Endothelial cell of umbilical vein (primary cell): ENCODE results near the gene TRPC6.

Experiments
- CTCF ChIP-seq, 2 donors: IDR thresholded peaks; 1 replicate in 1 of 2; 2 replicates in 1 of 2; pipeline ENCODE4 v1.5.1; 2011; ENCODE audit warnings: low read length in 2 of 2, mild to moderate bottlenecking in 2 of 2, moderate library complexity in 2 of 2, control low read depth in 1 of 2, inconsistent platforms in 1 of 2, low read depth in 1 of 2; ENCODE audit not compliant: insufficient read depth in 1 of 2; ENCODE audit errors: extremely low read depth in 1 of 2
- EZH2 ChIP-seq: IDR thresholded peaks from 2 replicates; pipeline ENCODE4 v1.6.1; 2012; ENCODE audit warnings: borderline replicate concordance, low read depth, mild to moderate bottlenecking, moderate library complexity, low read length, inconsistent platforms; ENCODE audit not compliant: severe bottlenecking
- GATA2 ChIP-seq: IDR thresholded peaks from 2 replicates; pipeline ENCODE4 v1.7.0; 2011; ENCODE audit warnings: low read depth, mild to moderate bottlenecking, moderate library complexity, mixed read lengths, low read length; ENCODE audit not compliant: insufficient read length, insufficient read depth
- JUN ChIP-seq: IDR thresholded peaks from 2 replicates; pipeline ENCODE4 v1.6.1; 2011; ENCODE audit warnings: borderline replicate concordance, low read depth; ENCODE audit not compliant: insufficient read length, insufficient read depth
- MYC ChIP-seq: IDR thresholded peaks from one replicate; pipeline ENCODE4 v1.6.1; 2011; ENCODE audit warnings: mild to moderate bottlenecking, low read depth, low read length
- POLR2A ChIP-seq: IDR thresholded peaks from 2 replicates; pipeline ENCODE4 v1.6.1; 2012; ENCODE audit warnings: low read depth, mild to moderate bottlenecking, control low read depth, low read length
- POLR2AphosphoS5 ChIP-seq: IDR thresholded peaks from 2 replicates; pipeline ENCODE4 v1.6.1; 2012; ENCODE audit warnings: low read depth, mild to moderate bottlenecking, control low read depth, low read length, moderate library complexity; ENCODE audit not compliant: insufficient read depth
- TF ChIP-seq, protein P1 (sequence below): IDR thresholded peaks from 2 replicates; pipeline ENCODE4 v1.6.1; 2011; ENCODE audit not compliant: insufficient read depth, insufficient read length

- TF ChIP-seq EZH2 (no peak), CTCF (IDR thresholded peaks at IDR 0.05; ENCODE audit: extremely low read depth in 1 of 2, insufficient read depth in 1 of 2, low read depth in 1 of 2, low read length in 2 of 2) (no peak), POLR2A (no peak), GATA2 (no peak), POLR2AphosphoS5 (no peak), JUN (no peak), MYC (no peak)
- TF ChIP-seq, protein P1, sequence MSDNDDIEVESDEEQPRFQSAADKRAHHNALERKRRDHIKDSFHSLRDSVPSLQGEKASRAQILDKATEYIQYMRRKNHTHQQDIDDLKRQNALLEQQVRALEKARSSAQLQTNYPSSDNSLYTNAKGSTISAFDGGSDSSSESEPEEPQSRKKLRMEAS, result no peak
Measured at GRCh38 chr11:101439488-101439887, 144.3 kb downstream of the TRPC6 start.
